GM18502 (cell line): ENCODE measurements around the gene ARL4A.

Source experiments
- ATAC-seq: cut with Tn5 transposase; IDR thresholded peaks from one replicate; pipeline ENCODE4 v1.9.1; 2021; ENCODE audit warnings: mild to moderate bottlenecking; ENCODE audit not compliant: unreplicated experiment, poor library complexity

The ARL4A gene

GRCh38 chr7:12721286-12721830, 33.9 kb downstream of the ARL4A start:
- ATAC-seq = no peak

GRCh38 chr7:12722136-12722535, 34.7 kb downstream of the ARL4A start:
- no peak for ATAC-seq

DNA sequence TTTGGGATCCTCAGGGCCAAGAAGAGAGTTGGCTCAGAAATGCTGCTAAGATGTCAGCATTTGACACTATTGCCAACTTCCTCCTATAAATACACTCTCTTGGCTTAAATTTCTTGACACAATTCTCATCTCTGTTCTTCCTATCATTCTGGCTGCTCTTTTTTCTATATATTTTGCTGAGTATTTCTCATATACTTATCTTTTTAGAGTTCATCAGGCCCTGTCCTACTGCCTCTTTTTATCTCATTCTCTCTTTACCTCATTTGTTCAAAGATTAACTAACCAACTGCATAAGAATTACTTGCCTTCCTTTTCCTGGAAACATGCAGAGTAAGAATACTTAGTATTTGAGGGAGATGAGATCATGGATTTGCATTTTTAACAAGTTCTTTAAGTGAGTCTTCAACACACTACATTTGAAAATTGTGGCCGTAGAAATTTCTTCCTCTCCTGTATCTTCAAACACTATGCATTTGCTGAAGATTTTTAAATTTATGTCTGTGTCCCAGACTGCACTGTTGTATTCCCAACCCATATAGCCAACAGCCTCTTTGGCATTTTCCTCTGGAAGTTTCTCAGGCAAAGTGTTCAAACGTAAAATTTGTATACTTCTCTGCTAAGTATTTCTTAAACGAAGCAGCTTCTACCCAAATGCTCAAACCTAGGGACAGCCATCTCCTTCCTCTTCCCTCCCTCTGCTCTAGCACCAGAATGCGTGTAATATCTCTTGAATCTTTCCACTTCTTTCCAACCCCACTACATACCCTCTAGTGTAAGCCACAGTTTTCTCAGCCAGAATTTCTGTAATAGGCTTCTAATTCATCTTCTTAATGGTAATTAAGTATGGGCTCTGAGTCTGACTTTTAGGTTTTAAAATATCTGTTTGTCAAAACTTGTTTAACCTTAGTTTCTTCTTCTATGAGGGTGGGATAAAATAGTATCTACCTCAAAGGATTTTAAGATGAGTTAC, 35.5 kb downstream of the ARL4A start:
- no peak for ATAC-seq

DNA sequence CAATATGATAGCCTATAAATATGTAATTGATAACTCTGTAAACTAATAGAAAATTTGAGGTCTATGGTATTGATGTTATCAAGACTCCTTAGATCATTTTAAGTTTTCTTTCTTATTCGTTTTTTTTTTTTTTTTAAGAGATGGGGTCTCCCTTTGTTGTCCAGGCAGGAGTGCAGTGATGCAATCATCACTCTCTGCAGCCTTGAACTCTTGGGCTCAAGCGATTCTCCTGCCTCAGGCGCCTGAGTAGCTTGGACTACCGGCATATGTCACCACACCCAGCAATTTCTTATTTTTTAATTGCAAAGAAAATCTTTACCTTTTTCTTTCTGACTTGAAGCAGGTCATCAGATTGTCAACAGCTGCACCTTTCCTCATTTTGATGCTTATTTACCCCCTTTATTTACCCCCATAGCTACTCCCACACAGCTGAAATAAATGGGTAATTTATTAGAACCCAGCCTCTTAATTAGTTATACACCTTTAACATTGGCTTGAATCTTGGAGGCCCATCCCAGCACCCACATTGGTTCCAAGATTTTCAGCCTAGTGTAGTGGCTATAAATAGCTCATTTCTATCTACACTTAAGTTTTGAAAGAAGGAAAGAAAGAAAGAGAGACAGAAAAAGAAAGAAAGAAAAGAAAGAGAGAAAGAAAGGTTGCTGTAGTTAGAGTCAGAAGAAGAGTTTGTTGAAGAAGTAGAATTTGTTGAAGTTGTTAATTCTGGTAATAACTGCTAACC, 38.3 kb downstream of the ARL4A start:
- ATAC-seq = no peak

DNA sequence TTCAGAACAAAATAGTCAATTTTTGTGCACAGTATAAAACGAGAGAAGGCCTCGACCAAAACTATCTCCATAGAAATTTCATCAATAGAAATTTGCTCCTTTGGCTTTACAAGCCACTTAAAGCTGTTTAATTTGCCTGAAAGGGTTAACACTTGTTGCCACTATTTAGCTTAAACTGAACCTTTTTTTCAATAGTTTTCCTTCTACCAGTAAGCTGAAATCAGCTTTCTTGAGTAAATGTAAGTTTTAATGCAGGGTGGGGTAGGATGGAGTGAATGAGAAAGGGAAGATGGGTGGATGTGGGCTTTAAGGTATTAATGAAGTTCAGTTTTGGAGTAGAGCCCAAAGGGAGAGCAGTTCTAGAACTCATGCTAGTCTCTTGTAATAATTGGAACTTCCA, 39.5 kb downstream of the ARL4A start:
- ATAC-seq = no peak

- ATAC-seq = no peak
These were observed 40.2 kb downstream of the ARL4A start for GRCh38 chr7:12727455-12728191.

- no peak for ATAC-seq
These were observed 40.7 kb downstream of the ARL4A start for GRCh38 chr7:12728192-12728538.

DNA sequence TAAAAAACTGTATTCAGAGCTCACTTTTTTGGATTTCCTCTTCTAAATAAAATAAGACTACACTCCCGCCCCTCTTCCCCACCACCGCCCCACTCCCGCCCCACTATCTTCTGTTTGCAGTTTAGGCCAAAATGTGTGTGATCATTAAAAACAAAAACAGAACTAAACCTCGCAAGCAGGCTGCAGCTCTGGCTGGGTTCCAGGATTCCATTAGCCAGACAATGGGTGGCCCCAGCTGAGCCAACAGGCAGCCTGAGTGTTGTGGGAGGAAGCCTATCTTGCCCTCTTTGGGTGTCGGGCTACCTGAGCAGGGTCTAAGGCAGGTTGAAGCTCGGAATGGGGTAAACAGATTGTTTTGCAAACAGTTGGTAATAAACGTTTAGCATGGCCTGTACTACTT, 41.7 kb downstream of the ARL4A start:
- no peak for ATAC-seq

DNA sequence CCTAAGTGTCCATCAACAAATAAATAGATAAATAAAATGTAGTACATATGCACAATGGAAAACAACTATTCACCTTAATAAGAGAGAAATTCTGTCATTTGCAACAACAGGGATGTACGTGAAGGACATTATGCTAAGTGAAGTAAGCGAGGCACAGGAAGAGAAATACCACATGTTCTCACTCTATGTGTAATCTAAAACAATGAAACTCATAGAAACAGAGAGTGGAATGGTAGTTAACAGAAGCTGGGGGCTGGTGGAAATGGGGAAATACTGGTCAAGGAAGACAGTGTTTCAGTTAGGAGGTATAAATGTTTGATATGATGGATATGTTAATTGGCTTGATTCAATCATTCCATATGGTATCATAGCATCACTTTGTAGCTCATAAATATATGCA, 43.1 kb downstream of the ARL4A start:
- ATAC-seq = no peak

DNA sequence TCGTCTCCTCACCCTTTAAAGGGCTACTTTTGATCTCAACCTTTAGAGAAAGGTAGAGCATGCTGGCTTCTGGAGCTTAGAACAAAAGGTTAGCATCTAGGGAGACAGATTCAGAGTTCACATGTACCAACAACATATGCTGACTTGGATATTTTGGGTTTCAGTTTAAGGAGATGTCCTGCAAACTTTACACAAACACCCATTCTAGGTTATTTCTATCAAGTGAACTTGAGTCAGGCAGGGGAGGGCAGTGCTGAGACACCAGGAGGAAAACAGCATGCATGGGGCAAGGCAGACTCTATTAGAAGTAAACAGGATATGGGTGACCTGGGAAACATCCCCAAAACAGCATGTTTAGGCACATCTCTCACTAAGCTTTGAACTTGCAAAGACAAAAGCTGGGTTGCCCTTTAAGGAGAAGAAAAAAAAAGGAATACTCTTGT, 43.8 kb downstream of the ARL4A start:
- no peak for ATAC-seq

DNA sequence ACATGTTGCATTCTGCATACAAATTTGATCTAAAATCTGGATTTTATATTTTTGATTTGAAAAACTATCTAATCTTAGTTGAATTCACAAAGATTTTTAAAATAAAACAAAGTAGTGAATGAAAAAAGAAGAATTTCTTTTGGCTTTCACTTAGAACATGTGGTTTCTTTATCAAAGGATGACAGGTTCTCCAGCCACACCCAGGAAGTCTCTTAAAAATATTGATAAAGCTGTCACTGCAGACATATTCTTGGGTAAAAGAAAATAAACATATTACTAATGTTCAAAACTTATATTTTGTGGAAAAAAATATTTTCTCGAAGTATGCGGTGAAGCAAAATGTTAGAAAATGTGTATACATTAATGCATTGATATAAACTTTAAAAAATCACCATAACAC, 44.3 kb downstream of the ARL4A start:
- no peak for ATAC-seq

GRCh38 chr7:12732428-12732827, 45.0 kb downstream of the ARL4A start:
- ATAC-seq = no peak

- ATAC-seq = no peak
These were observed 48.5 kb downstream of the ARL4A start for GRCh38 chr7:12735923-12736322.

- no peak for ATAC-seq
These were observed 49.9 kb downstream of the ARL4A start for GRCh38 chr7:12737373-12737772.

- ATAC-seq = no peak
These were observed 50.4 kb downstream of the ARL4A start for GRCh38 chr7:12737836-12738235.

DNA sequence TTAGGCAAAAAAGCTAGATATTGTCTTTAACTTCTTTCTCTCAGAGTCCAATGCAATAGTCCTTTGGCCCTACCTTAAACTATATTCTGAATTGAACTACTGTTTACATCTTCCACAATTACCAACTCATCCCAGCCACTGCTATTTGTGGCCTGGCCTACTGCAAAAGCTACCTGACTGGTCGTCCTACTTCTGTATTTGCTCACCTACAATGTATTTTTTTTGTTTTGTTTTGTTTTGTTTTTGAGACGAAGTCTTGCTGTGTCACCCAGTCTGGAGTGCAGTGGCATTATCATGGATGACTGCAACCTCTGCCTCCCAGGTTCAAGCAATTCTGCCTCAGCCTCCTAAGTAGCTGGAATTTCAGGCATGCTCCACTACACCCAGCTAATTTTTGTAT, 51.2 kb downstream of the ARL4A start:
- ATAC-seq = no peak
